Measurements from ENCODE around the gene CCNF. TPM values are rescaled to one million over a fixed set of nuclear protein-coding genes. Genes with fewer than 3 reads are reported as not detected.

Gene CCNF
- total and polyA plus RNA-seq, 9 donors: 0.87 to 2.5 (median 1.8) TPM

DNA sequence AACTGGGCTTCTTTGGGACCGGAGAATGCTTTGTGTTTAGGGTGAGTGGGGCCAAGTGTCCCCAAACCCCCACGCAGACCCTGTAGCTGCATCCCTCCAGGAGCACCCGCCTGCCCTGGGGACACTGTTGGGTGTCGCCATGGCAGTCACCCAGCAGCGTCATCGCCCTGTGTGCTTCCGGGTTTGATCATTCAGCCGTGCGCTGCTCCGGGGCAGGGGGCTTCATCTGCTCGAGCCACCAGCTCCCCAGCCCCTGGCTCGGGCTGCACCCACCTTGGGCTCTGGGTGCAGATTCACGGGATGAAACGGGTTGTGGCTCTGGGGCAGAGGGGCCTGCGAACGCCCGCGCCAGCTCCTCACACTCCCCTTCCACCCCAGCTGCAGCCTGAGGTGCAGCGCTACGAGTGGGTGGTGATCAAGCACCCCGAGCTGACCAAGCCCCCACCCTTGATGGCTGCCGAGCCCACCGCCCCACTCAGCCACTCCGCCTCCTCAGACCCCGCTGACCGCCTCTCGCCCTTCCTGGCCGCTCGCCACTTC, 70.7 kb downstream of the CCNF start:
- 86 to 87% (median 87%) methylated on average over 29 of the region's 29 CpGs for WGBS, 3 donors
- H3K27me3 ChIP-seq: no peaks in the 10 kb centered on the region
- H3K4me3 ChIP-seq: no peak overlapping the region
- no peaks in the 10 kb centered on the region for H3K9me3 ChIP-seq
- H3K4me1 ChIP-seq (ENCODE audit: insufficient read depth): peaks cover 5% of the 10 kb centered on the region
- intact Hi-C loops (cut with DNase I): loop anchor here (2.0 to 10.0 kb wide), 4 partner anchors 65 to 159 kb away; partner anchors contain the start of genes ABCA3 (in 4 of the 4) and CCNF (in 1 of the 4)
- DNase-seq: no peak
- no peaks in the 10 kb centered on the region for H3K36me3 ChIP-seq
- no peak overlapping the region for H3K27ac ChIP-seq
- TF ChIP-seq CTCF (IDR thresholded peaks at IDR 0.05) (no peak), EP300 (IDR thresholded peaks at IDR 0.05) (no peak), POLR2A (IDR thresholded peaks at IDR 0.05) (no peak)

DNA sequence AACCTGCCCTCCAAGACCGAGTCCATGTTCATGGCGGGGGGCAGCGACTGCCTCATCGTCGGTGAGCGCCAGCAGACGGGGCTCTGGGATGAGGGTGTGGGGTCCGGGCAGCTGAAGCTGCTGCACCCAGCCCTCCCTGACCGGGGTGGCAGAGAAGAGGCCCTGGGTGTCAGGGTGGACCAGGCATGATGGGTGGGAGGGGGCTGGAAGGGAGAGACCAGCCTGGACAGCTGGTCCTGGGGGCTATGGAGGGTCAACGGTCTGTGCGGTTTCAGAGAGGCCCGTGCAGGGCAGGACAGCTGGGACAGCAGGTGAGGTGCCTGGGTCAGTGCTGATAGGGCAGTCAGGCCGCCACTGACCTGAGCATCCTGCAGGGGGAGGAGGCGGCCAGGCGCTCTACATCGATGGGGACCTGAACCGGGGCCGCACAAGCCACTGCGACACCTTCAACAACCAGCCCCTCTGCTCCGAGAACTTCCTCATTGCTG, 71.2 kb downstream of the CCNF start:
- TF ChIP-seq EP300 (IDR thresholded peaks at IDR 0.05) (no peak), POLR2A (IDR thresholded peaks at IDR 0.05) (no peak)
- intact Hi-C loops (cut with DNase I): loop anchor here (2.0 to 10.0 kb wide), 4 partner anchors 66 to 160 kb away; partner anchors contain the start of genes ABCA3 (in 4 of the 4) and CCNF (in 1 of the 4)
- Histone ChIP-seq H3K4me3 (no peak overlapping the region), H3K27me3 (no peaks in the 10 kb centered on the region), H3K4me1 (ENCODE audit: insufficient read depth) (peaks cover 5% of the 10 kb centered on the region), H3K9me3 (no peaks in the 10 kb centered on the region), H3K27ac (no peak overlapping the region), H3K36me3 (no peaks in the 10 kb centered on the region)
- 72 to 82% (median 78%) methylated on average over 20 of the region's 20 CpGs for WGBS, 3 donors
- no peak for DNase-seq

- Histone ChIP-seq H3K27ac (peak overlapping the region in 1 of 2 donors; percentile 73), H3K27me3 (no peaks in the 10 kb centered on the region), H3K4me3 (peak overlapping the region; percentile 1), H3K4me1 (ENCODE audit: insufficient read depth) (peaks cover 5% of the 10 kb centered on the region), H3K36me3 (no peaks in the 10 kb centered on the region), H3K9me3 (no peaks in the 10 kb centered on the region)
- no peak for TF ChIP-seq POLR2A (IDR thresholded peaks at IDR 0.05)
- peak; percentile 98 for TF ChIP-seq CTCF (IDR thresholded peaks at IDR 0.05)
- peak; percentile 82 to 93 (median 87) for DNase-seq
- intact Hi-C loops (cut with DNase I): loop anchor here (2.0 to 10.0 kb wide), 4 partner anchors 66 to 160 kb away; partner anchors contain the start of genes ABCA3 (in 4 of the 4) and CCNF (in 1 of the 4)
- WGBS, 3 donors: 24 to 31% (median 28%) methylated on average over 18 to 23 of the region's 23 CpGs
Measured at GRCh38 chr16:2500918-2501750, 71.9 kb downstream of the CCNF start.

DNA sequence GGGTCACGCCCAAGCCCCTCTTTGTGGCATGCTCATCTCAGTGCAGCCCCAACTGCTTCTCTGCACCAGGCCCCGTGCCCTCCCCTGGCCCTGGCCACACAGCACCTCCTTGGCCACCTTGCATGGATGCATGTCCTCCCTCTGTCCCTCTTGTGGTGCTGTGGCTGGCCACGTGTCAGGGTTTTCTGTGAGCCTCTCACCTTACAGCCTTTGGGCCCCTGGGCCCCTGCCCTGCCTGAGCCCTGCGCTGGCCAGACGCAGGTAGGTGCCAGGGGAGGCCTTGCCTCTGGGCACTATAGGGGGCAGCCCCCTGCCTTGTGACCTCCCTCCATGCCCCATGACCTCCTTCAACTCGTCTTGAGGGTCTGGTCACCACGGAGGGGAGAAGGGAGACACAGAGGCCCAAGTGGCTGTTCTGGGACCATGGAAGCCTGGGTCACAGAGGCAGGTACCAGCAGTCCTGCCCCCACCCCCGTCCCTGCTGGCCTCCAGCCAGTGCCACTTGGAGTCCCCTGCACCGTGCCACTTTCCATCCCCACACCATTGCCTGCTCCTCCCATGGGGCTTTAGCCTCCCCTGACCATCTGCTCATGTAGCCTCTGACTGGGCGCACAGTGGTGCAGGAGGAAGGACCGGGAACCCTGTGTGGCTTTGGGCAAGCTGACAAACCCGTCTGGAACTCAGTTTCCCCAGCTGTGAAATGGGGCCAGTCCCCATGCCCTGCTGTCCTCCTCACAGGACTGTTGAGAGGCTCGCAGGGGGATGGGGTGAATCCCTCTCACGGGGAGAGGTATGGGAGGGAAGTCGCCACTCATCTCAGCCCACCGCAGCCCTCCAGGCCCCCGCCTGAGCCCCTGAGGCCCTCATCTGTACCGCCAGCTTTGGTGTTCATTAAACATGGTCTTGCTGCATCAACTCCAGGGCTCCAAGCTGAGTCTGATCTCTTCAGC, 73.0 kb downstream of the CCNF start:
- Histone ChIP-seq H3K9me3 (no peaks in the 10 kb centered on the region), H3K36me3 (no peaks in the 10 kb centered on the region), H3K27ac (no peak overlapping the region), H3K4me3 (no peak overlapping the region), H3K27me3 (no peaks in the 10 kb centered on the region), H3K4me1 (ENCODE audit: insufficient read depth) (peaks cover 5% of the 10 kb centered on the region)
- no peak for DNase-seq
- intact Hi-C loops (cut with DNase I): loop anchor here (2.0 to 10.0 kb wide), 4 partner anchors 67 to 161 kb away; partner anchors contain the start of genes ABCA3 (in 4 of the 4) and CCNF (in 1 of the 4)
- 51 to 67% (median 59%) methylated on average over 16 to 18 of the region's 18 CpGs for WGBS, 3 donors
- no peak for TF ChIP-seq POLR2A (IDR thresholded peaks at IDR 0.05)
- TF ChIP-seq EP300 (IDR thresholded peaks at IDR 0.05): no peak
- TF ChIP-seq CTCF (IDR thresholded peaks at IDR 0.05): no peak

Data from ovary (tissue), 9 donors.